ENCODE results near the gene ALDH1A3.

The ALDH1A3 gene

DNA sequence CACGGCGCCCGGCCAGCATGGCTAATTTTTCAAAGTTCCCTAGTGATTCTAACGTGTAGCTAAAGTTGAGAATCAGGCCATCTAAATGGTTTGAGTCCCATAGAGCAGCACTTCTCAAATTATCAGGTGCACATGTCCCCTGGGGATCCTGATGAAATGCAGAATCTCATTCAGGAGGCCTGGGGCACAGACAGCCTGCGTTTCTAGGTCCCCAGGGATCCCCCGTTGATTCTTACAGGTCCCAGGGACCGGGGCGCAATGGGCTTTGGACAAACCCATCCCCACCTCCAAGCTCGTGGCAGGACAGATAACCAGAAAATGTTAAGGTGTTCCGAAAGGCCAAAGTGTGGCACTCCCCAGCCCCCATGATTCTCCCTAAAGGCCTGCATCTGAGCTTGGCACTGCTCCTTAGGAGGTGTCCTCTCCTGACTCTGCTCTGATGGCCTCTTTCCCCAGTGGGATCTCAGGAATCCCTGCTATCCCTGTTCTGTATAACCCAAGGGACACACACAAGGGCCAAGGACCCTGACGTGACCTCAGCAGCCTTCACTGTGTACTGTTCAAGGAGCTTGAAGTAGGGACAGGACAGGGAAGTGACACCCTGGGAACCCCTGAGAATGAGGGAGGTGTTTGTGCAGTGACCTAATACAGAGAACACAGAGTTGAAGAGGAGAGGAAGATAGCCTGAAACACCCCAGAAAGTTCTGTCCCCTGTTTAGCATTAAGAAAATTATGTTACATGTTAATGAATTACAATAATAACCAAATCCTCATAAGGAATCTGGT, 47.5 kb downstream of the ALDH1A3 start:
- no peak for DNase-seq

DNA sequence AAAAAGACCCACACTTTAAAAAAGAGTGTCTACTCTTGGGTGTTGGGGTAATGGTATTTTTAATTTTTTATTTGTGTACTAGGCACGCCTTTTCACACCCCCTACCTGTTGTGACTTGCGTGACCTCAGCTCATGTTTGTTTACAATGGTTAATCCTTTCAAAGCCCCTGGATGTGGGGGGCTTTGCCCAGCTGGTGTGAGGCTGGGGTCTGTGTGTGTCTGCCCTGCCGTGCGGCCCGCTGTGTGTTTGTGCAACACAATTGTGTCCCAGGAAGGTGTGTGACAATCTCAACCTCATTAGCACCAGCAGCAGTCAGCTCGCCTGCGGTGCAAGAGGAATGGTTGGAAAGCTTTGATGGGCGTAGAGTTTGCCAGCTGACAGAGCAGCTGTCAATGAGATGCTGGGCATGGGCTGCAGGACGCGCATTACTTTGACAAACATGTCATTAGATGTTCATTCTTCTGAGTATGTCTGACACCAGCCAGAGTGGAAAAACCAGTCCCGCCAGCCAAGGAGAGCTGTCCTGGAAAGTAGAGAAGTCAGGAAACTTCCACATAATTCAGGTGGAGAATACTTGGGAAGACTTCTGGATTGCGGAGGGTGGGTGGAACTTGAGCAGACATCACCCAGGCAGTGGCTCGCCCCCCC, 49.1 kb downstream of the ALDH1A3 start:
- DNase-seq, result no peak

DNA sequence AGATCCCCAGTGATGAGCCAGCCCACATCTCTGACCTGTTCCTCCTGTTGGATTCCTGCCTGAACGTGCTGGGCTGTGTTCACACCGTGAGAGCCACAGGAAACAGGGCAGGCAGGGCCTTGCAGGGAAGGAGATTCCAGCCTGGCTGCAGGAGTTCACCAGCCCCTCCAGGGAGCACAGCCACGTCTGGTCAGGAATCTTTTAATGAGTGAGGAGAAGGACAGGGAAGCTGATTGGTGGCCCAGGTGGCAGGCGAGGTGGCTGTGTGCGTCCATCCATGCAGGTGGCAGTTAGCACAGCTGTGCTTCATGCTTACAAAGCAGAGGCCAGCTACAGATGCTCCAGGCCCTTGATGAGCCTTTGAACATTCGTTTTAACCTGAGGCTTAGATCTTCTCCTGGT, 50.0 kb downstream of the ALDH1A3 start:
- DNase-seq, result no peak

DNA sequence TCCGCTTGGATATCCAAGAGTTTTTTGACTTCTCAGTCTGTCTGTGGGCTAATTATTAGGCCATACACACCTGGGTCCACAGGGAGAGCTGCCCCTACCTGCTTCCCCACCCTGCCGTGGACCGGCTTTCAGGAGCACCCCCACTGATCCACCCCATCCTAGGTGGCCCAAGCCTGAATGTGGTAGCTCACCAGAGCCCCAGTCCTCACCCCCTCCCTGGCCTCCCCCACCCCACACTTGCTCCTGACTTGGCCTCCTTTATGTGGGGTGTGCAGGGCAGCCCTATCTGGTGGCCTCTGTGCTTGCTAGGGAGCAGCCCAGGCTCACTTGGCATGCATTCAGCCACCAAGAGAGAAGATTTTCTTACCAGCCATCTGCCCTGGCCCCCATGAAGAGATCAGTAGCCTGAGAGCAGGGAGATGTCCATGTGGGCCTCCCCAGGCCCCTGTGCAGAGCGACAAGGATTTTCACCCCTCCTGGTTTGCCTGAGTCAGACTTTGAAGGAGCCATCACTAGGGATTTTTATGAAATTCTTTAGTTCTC, 50.7 kb downstream of the ALDH1A3 start:
- no peak for DNase-seq

DNA sequence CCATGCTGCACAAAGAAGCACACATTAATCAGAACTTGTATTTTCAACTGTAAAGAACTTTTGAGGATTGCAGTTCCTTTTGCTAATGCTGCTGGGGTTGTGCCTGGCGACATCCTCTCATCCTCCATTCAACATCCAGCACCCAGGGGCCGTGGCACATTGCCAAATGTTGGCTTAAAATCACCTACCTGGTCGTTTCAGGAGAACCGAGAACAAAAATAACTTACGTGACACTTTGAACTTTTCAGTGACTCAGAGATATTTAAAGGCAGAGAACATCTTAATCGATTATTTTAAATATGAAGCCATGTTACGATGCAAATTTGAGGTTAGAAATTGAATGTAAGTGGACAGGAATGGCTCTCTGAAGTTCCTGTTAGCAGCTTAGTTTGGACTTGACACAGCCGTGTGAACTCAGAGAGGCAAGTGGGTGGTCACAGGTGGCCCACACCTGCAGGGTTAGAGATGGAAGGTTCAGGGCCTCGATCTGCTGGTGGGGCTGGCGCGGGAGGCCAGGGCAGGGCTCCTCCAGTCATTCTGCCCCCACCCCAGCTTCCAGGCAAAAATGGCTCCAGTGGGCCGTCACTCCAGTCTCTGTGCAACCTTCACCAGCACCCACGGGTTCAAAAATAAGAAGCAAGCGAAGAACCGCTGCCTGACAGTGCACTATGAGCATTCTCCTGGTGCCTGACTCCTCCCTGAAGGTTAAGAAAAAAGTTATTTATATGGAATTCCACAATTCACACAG, 51.7 kb downstream of the ALDH1A3 start:
- DNase-seq, result no peak

DNA sequence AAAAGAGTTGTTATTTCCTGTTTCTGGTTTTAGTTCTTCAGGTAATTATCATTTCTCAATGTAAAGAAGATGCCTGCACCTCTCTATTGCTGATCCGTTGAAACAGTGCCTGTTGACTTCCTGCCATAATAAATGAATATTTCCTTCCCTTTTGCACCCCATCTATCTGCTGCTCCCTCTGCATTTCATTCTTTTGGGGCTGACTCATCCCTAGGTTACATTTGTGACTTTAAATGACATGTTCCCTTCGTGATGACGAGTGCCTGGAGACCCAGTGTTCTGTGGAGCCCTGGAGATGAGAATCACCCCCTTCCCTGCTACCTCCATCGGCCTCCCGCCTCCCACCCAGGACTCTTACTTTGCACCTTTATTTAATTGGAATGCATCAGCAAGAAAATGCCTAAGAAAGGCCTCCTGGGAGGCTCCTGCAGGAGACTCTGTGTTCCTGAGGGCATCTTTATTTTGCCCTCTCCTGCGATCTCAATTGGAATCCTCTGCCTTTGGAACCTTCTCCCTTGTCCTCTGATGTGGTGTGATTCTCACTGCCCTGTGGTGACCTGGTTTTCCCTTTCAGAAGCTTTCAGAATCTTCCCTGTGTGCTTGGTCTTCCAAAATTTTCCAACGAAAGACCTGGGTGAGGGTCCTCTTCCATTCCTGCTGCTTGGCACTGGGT, 53.2 kb downstream of the ALDH1A3 start:
- no peak for DNase-seq

DNA sequence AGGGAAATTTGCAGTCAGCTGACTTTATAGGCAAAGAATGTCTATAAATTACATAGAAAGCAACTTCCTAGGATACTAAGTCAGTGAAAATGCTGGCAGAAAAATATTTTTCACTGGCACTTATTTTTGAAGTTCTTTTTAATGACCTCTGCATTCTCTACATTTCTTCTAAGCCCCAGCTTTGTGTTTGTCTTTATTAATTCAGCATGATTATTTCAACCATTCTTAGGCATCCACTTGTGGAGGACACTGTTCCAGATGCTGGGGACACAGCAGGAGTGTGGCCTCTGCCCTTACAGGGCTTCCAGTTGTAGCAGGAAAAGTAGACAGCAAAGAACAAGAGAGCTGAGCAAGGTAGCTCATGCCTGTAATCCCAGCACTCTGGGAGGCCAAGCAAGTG, 54.5 kb downstream of the ALDH1A3 start:
- DNase-seq, result no peak

DNA sequence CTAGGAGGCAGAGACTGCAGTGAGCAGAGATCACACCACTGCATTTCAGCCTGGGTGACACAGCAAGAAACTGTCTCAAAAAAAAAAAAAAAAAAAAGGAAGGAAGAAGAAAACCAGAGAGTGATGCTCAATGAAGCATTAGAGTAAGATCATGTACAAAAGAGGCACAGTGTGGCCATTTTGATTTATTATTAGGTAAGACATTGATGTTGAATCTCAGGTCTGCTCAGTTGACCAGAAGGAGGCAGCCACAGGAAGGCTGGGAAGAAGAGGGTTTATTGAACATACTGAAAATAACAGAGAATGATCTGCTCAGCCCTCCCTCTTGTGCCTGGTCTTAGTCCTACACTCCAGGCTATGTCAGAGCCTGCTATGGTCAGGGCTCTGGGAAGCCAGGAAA, 55.1 kb downstream of the ALDH1A3 start:
- no peak for DNase-seq

DNA sequence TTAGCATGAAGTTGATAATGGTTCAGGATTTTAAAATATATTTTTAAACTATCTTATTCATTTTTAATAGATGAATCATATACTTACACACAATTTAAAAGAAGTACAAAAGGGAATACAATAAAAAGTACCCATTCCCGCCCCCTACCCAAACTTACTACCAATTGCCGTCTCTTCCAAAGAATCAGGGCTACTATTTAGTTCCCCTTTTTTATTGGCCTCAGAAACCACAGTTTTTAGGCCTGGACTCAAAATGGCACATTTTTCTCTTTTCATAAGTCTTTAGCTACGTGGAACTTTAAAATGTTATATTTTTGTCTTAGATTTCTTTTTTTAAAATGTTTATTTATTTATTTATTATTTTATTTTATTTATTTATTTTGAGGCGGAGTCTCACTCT, 57.5 kb downstream of the ALDH1A3 start:
- DNase-seq, result no peak

DNA sequence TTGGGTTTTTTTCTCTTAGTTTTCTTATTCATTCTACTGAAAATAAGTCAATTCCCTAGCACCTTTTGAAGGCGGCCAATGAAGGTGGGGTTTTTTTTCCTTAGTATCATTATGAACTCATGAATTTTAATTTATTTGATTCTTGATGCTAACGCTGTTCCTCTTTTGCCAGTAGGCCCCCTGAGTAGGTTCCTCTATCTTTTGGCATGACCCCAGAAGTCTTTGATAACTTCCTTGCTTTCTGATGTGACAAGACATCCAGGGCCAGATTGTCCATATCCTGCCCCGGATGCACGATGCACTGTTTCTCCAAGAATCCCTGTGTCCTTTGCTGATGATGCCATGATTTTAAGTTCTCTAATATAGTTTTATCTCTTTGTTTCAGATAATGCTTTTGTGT, 60.2 kb downstream of the ALDH1A3 start:
- no peak for DNase-seq

DNA sequence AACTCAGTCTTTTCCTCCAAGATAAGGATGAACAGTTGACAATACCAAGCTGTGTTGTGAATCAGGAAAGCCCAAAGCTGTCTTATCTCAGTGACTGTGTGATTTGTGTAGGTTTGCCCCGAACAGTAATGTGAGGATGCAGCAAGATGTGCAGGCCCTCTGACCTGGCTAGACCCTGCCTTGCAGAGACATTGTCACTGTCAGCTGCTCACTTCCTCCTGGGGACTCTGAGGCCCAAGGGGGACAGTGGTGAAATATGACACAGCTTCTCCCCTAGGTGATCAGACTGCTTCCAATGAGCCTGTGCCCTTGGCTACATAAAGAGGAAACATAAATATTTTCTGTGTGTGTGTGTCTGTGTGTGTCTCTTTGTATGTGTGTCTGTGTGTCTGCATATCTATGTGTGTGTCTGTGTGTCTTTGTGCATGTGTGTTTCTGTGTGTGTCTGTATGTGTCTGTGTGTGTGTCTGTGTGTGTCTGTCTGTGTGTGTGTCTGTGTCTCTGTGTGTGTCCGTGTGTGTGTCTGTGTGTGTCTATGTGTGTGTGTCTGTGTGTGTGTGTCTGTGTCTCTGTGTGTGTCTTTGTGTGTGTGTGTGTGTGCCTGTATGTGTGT, 61.2 kb downstream of the ALDH1A3 start:
- no peak for DNase-seq

DNA sequence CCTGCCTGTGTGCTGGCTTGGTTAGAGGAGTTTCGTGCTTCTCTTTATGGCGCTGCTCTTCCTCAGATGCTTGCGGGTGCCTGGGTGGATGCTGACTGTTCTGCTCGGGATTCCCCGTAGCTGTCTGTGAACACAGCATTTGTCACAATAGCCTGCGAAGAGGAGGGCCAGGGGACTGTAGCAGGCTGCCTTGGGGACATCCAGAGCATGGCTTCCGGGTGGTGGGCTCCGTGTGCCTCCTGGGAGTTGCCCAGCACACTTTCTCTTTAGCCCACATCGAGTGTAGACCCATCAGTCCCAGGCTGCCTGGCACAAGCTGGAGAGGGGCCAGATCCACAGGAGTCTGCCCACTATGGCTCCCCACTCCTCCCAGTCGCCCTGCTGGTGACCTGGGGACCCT, 61.9 kb downstream of the ALDH1A3 start:
- DNase-seq, result no peak

DNA sequence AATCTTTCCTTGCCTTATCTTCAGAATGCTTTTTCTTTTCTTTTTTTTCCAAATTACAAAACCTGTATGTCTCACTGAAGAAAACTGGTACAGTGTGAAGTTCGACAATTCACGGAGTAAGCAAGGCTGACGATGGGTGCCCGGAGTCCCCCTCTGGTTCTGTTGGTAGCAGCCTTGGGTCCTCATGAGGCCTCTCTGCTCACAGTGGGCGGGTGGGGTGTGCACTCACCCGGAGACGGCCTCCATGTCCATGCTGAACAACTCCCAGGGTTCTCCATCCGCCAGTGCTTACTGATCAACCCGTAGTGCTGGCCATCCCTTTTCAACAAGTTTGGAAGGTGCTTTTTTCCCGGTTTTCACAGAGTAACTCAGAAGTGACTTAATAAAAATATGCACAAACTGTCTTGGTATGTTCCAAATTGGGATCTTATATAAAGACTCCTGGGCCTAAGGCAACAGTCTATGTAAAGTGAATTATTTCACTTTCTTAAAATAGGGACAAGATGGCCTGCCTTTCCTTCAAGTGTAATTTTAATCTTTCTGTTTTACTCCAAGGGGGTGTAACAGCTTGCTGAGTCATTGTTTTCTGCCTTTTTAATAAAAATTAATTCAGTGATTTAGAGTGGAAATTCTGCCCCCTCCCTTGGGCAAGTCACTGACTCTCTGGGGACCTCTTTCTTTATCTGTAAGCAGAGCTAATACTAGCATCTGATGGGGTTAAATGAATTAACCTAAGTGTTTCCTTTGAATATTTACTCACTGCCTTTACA, 63.2 kb downstream of the ALDH1A3 start:
- DNase-seq, result no peak

DNA sequence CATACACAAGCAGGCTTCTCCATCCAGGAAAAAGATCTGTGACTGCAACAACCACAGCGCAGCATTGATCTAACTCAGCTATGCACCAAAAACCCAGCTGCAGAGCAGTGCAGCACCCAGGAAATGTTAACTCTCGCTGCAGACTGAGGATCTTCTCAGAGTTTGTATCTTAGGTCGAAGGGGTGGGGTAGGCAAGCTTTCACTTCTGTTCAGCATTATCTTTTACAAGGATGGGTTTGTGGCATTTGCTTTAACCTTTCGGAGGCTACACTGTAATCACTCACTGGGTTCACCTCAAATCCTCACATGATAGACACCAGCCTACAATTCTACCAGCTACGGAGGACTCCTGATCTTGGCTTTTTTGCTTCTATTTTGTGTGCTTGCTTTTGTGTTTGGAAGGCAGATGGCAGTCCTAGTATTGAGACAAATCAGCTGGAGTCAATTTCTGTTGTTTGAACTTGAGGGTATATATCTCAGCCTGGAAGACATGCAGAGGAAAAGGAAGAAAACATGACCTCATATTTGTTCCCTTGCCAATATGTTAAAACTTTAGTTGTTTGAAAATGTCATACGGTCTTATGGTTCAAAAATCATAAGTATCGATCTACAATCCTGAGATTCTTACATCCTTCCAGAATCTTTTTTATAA, 64.7 kb downstream of the ALDH1A3 start:
- DNase-seq, result no peak

DNA sequence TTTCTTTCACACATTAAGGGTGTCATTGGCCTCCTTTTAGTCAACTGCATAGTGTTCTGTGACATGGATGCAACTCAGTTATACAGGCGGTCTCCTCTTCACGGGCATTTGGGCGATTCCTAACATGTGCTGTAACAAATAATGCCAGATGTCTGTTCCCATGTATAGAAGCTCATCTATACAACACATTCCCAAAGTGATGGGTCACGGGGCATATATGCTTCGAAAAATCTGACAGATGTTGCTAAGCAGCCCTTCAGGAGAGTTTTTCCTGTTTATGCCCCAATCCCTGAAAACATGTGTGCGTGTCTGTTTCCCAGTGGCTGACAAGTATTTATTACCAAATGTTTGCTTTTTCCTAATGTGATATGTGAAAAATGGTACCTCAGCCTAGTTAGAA, 65.4 kb downstream of the ALDH1A3 start:
- DNase-seq, result no peak

DNA sequence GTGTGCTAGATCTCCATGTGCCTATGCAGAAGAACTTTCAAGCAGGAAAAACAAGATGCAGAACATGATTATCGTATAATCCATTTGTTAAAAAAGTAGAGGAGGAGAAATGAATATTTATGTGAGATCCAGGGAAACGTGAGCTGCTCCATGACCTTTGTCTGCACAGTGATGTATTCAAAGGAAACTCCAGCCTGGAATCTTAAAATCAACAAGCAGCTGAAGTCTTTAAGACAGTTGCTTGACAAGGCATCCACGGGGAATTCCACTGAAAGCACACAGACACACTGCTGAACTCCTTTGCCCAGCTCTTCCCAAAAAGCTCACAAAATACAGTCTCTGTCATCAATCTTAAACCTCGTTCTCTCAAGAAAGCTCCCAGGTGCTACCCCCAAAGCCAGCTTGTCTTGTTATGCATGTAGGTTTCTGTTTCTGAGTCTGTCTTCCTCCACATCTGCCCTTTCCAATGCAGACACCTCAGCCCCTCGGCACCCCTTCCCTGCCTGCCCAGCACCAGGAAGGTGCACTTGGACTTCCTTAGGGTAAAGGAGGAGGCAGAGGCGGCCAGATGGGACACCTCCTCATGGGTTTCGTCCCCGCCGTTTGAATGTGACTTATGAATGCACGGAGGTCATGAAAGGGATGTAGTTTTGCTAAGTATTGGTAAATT, 68.3 kb downstream of the ALDH1A3 start:
- no peak for DNase-seq

DNA sequence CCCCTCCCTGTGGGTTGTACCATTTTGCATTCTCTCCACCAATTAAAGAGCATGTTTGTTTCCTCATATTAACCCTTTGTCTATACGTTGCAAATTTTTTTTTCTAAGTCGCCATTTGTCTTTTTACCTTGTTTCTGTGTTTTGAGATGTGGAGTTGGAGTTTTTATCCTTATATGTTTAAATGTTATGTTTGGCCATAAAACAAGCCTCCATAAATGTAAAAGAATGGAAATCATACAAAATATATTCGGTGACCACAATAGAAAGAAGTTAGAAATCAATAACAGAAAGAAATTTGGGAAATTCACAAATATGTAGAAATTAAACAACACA, 68.8 kb downstream of the ALDH1A3 start:
- no peak for DNase-seq

DNA sequence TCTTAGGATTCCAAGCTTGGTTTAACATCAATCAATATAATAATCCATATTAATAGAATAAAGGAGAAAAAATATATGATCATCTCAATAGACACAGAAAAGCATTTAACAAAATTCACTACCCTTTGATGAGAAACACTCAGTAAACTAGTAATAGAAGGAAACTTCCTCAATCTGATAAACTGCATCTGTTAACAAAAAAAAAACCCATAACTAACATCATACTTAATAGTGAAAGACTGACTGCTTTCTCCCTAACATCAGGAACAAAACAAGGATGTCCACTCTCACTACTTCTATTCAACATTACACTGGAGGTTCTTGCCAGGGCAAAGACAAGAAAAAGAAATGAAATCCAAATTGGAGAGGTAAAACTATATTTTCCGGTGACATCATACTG, 70.1 kb downstream of the ALDH1A3 start:
- DNase-seq, result no peak

DNA sequence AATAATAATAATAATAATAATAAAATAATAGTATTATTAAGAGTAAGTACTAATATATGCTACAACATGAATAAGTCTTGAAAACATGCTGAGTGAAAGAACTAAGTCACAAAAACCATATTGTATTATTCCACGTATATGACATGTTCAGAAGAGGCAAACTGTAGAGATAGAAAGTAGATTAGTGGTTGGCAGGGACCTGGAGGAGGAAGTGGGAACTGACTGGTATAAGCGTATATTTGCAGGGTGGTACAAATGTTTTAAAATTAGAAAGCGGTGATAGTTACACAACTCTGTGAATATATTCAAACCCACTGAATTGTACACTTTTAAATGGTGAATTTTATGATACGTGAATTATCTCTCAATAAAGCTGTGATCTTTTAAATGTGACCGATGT, 72.3 kb downstream of the ALDH1A3 start:
- DNase-seq, result no peak

DNA sequence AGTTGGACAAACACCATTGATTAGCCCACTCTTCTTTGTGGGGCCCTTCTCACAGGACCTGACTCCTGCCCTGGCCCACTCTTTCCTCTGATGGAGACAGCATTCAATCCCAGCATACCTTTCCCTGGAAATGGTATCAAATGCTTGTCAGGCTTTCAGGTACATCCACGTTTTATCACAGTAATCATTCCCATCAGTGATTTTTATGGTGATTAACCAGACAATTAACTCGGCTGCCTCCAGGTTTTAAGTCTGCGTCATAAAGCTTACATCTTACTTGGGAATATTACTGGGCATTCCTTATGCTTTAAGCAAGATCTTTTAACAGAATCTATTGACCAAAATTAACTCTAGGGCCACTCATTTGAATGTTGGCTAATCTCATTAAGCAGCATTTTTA, 72.9 kb downstream of the ALDH1A3 start:
- DNase-seq, result no peak

Data from activated naive CD4-positive, alpha-beta T cell (primary cell).